ENCODE measurements around the gene NAV3.
A peak's percentile ranks its signal among the peaks of the same experiment; 100 is the strongest.

The NAV3 gene

DNA sequence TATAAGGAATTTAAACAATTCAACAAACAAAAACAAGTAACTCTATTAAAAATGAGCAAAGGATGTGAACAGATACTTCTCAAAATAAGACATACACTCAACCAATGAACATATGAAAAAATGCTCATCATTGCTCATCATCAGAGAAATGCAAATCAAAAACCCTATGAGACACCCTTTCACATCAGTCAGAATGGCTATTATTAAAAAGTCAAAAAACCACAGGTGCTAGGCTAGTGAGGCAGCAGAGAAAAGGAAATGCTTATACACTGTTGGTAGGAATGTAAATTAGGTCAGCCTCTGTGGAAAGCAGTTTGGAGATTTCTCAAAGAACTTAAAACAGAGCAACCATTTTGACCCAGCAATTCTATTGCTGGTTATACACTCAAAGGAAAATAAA is 52.0 kb downstream of the NAV3 start:
- Histone ChIP-seq H2AFZ (ENCODE audit: low read length) (no peak overlapping the region), H3K4me1 (ENCODE audit: low read length) (0 out of 2 replicates have a peak, but pooled peaks cover 3% of the 10 kb centered on the region), H3K27me3 (replicated peaks; ENCODE audit: insufficient read depth, low read length) (no peaks in the 10 kb centered on the region), H3F3A (ENCODE audit: insufficient read depth, low read length) (no peaks in the 10 kb centered on the region), H3K36me3 (replicated peaks; ENCODE audit: insufficient read depth, low read length) (no peaks in the 10 kb centered on the region), H4K20me1 (ENCODE audit: insufficient read depth, low read length) (no peaks in the 10 kb centered on the region), H3K9me3 (replicated peaks; ENCODE audit: insufficient read depth, low read length) (no peaks in the 10 kb centered on the region), H3K4me2 (ENCODE audit: low read depth, low read length) (no peak overlapping the region), H3K27ac (ENCODE audit: low read length) (no peak overlapping the region), H3K9me2 (replicated peaks; ENCODE audit: insufficient read depth, low read length) (no peaks in the 10 kb centered on the region), H3K79me2 (ENCODE audit: low read length) (no peaks in the 10 kb centered on the region), H3K9ac (ENCODE audit: low read length) (no peak overlapping the region), H3K4me3 (ENCODE audit: low read length) (no peak overlapping the region)
- TF ChIP-seq EZH2phosphoT487 (IDR thresholded peaks at IDR 0.05; ENCODE audit: low read length) (no peak), EZH2 (optimal IDR thresholded peaks at IDR 0.05; ENCODE audit: low read depth, low read length) (no peak)
- TF ChIP-seq, protein P1, sequence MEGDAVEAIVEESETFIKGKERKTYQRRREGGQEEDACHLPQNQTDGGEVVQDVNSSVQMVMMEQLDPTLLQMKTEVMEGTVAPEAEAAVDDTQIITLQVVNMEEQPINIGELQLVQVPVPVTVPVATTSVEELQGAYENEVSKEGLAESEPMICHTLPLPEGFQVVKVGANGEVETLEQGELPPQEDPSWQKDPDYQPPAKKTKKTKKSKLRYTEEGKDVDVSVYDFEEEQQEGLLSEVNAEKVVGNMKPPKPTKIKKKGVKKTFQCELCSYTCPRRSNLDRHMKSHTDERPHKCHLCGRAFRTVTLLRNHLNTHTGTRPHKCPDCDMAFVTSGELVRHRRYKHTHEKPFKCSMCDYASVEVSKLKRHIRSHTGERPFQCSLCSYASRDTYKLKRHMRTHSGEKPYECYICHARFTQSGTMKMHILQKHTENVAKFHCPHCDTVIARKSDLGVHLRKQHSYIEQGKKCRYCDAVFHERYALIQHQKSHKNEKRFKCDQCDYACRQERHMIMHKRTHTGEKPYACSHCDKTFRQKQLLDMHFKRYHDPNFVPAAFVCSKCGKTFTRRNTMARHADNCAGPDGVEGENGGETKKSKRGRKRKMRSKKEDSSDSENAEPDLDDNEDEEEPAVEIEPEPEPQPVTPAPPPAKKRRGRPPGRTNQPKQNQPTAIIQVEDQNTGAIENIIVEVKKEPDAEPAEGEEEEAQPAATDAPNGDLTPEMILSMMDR (IDR thresholded peaks at IDR 0.05; ENCODE audit: low read length): no peak
- peak; percentile 57 for DNase-seq

DNA sequence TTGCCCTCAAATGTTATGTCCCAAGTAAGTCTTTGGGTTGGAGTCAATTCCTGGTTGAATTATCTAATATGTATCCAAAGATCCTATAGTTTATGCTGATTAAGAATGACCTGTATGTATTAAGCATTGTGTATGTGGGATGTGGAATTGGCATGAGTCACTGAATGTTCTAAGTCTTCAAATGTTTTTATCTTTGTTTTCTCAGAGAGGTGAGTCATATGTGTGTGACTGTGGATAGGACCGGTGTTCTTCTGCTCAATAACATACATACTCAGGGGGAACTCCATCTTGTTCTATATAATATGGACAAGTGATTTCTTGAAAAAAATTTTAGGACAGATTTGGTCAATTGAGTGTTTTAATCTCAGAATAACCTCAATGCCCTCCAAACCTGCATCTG is 57.9 kb downstream of the NAV3 start:
- Histone ChIP-seq H3F3A (ENCODE audit: insufficient read depth, low read length) (no peaks in the 10 kb centered on the region), H3K36me3 (replicated peaks; ENCODE audit: insufficient read depth, low read length) (no peaks in the 10 kb centered on the region), H3K27me3 (replicated peaks; ENCODE audit: insufficient read depth, low read length) (no peaks in the 10 kb centered on the region), H3K4me2 (ENCODE audit: low read depth, low read length) (no peak overlapping the region), H3K9me2 (replicated peaks; ENCODE audit: insufficient read depth, low read length) (no peaks in the 10 kb centered on the region), H3K4me1 (ENCODE audit: low read length) (no peaks in the 10 kb centered on the region), H3K9ac (ENCODE audit: low read length) (no peak overlapping the region), H2AFZ (ENCODE audit: low read length) (no peak overlapping the region), H3K27ac (ENCODE audit: low read length) (no peak overlapping the region), H3K4me3 (ENCODE audit: low read length) (no peak overlapping the region), H3K79me2 (ENCODE audit: low read length) (no peaks in the 10 kb centered on the region), H4K20me1 (ENCODE audit: insufficient read depth, low read length) (no peaks in the 10 kb centered on the region), H3K9me3 (replicated peaks; ENCODE audit: insufficient read depth, low read length) (no peaks in the 10 kb centered on the region)
- DNase-seq: no peak
- TF ChIP-seq EZH2phosphoT487 (IDR thresholded peaks at IDR 0.05; ENCODE audit: low read length) (no peak), EZH2 (optimal IDR thresholded peaks at IDR 0.05; ENCODE audit: low read depth, low read length) (no peak)

DNA sequence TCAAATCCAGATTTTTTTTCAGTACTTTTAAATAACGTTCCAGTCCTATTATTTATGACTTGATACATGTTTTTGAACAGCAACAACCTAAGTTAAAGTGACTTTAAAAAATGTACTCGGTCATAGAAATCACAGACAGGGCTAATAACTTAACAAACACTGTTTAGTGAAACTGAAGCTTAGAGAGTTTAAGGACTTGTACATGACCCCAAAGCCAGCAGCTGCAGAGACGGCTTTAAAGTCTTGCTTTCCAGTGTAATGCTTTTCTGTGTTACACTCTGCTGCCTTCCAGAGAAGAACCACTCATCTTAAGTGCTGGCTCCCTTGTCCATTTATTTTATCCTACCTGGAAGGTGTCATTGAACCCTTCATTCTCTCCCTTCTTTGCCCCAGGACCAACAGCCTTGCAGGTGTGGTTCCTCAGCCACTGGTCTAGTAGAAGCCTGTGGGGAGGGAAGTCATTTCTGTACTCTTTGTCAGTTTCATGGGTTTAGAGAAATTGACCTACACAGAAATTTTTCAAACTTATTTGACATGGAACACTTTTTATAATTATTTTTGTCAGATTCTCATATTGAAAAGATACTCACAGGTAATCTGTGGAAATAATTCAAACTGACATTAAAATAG is 60.9 kb downstream of the NAV3 start:
- no peaks in the 10 kb centered on the region for H3K4me1 ChIP-seq (ENCODE audit: low read length)
- no peaks in the 10 kb centered on the region for H3K9me2 ChIP-seq (replicated peaks; ENCODE audit: insufficient read depth, low read length)
- TF ChIP-seq EZH2 (optimal IDR thresholded peaks at IDR 0.05; ENCODE audit: low read depth, low read length): no peak
- TF ChIP-seq, protein P1 (IDR thresholded peaks at IDR 0.05; ENCODE audit: low read length): no peak
- TF ChIP-seq EZH2phosphoT487 (IDR thresholded peaks at IDR 0.05; ENCODE audit: low read length): no peak
- H3F3A ChIP-seq (ENCODE audit: insufficient read depth, low read length): no peaks in the 10 kb centered on the region
- no peaks in the 10 kb centered on the region for H3K36me3 ChIP-seq (replicated peaks; ENCODE audit: insufficient read depth, low read length)
- no peaks in the 10 kb centered on the region for H4K20me1 ChIP-seq (ENCODE audit: insufficient read depth, low read length)
- H3K4me3 ChIP-seq (ENCODE audit: low read length): no peak overlapping the region
- no peak for DNase-seq
- no peak overlapping the region for H3K27ac ChIP-seq (ENCODE audit: low read length)
- no peak overlapping the region for H2AFZ ChIP-seq (ENCODE audit: low read length)
- no peak overlapping the region for H3K9ac ChIP-seq (ENCODE audit: low read length)
- H3K9me3 ChIP-seq (replicated peaks; ENCODE audit: insufficient read depth, low read length): no peaks in the 10 kb centered on the region
- H3K27me3 ChIP-seq (replicated peaks; ENCODE audit: insufficient read depth, low read length): no peaks in the 10 kb centered on the region
- no peaks in the 10 kb centered on the region for H3K79me2 ChIP-seq (ENCODE audit: low read length)
- no peak overlapping the region for H3K4me2 ChIP-seq (ENCODE audit: low read depth, low read length)

DNA sequence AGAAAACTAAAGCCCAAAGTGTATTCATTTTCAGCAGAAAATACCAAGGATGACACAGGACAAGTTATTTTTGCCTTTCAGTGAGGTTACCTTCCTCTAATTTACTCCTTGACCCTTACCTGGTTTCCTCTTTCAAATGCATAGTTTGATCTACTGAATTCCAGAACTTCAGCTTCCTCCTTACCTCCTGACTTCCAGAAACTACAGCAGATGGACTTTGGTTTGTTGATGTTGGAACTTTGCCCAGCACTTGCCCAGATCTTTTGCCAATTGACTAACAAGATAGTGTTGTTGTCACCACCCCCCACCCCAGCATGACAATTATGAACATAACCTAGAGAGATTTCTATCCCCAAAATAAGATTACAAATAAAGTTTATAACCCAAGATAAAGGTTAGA is 63.2 kb downstream of the NAV3 start:
- DNase-seq: no peak
- no peaks in the 10 kb centered on the region for H3K36me3 ChIP-seq (replicated peaks; ENCODE audit: insufficient read depth, low read length)
- no peak overlapping the region for H3K4me3 ChIP-seq (ENCODE audit: low read length)
- H3K27ac ChIP-seq (ENCODE audit: low read length): no peak overlapping the region
- no peak overlapping the region for H3K4me2 ChIP-seq (ENCODE audit: low read depth, low read length)
- H2AFZ ChIP-seq (ENCODE audit: low read length): no peak overlapping the region
- no peaks in the 10 kb centered on the region for H3K9me3 ChIP-seq (replicated peaks; ENCODE audit: insufficient read depth, low read length)
- H3K4me1 ChIP-seq (ENCODE audit: low read length): no peaks in the 10 kb centered on the region
- TF ChIP-seq EZH2 (optimal IDR thresholded peaks at IDR 0.05; ENCODE audit: low read depth, low read length) (no peak), EZH2phosphoT487 (IDR thresholded peaks at IDR 0.05; ENCODE audit: low read length) (no peak)
- TF ChIP-seq, protein P1 (IDR thresholded peaks at IDR 0.05; ENCODE audit: low read length): no peak
- H3K79me2 ChIP-seq (ENCODE audit: low read length): no peaks in the 10 kb centered on the region
- H4K20me1 ChIP-seq (ENCODE audit: insufficient read depth, low read length): no peaks in the 10 kb centered on the region
- no peaks in the 10 kb centered on the region for H3F3A ChIP-seq (ENCODE audit: insufficient read depth, low read length)
- no peak overlapping the region for H3K9ac ChIP-seq (ENCODE audit: low read length)
- no peaks in the 10 kb centered on the region for H3K27me3 ChIP-seq (replicated peaks; ENCODE audit: insufficient read depth, low read length)
- H3K9me2 ChIP-seq (replicated peaks; ENCODE audit: insufficient read depth, low read length): 0 out of 2 replicates have a peak, but pooled peaks cover 4% of the 10 kb centered on the region
